GOT3 (cell line): ENCODE measurements around the gene TRABD.
"Not testable (repeated sequence)": the region's sequence is repeated elsewhere in the genome, so short reads cannot be mapped to it uniquely, and the experiment has no call there.

Source experiments
- DNase-seq: peaks from one replicate; lab custom pipeline; 2025; ENCODE audit warnings: mixed read lengths; lab: John Stamatoyannopoulos, UW

The TRABD gene

GRCh38 chr22:50202130-50202666 lies 16.5 kb downstream of the TRABD start:
- DNase-seq = no peak

- no peak for DNase-seq
Measured at GRCh38 chr22:50203288-50203687, 17.6 kb downstream of the TRABD start.

GRCh38 chr22:50204571-50204970 lies 18.9 kb downstream of the TRABD start:
- no peak for DNase-seq

- DNase-seq = not testable (repeated sequence)
Measured at GRCh38 chr22:50204998-50205397, 19.3 kb downstream of the TRABD start.

- no peak for DNase-seq
Measured at GRCh38 chr22:50205781-50206569, 20.3 kb downstream of the TRABD start.

- DNase-seq = no peak
Measured at GRCh38 chr22:50206599-50206998, 20.9 kb downstream of the TRABD start.

GRCh38 chr22:50207383-50208140 lies 21.8 kb downstream of the TRABD start:
- no peak for DNase-seq

- DNase-seq = no peak
Measured at GRCh38 chr22:50208430-50208938, 22.8 kb downstream of the TRABD start.

GRCh38 chr22:50208939-50209892 lies 23.5 kb downstream of the TRABD start:
- DNase-seq = no peak

- no peak for DNase-seq
Measured at GRCh38 chr22:50209893-50210292, 24.2 kb downstream of the TRABD start.

- no peak for DNase-seq
Measured at GRCh38 chr22:50210378-50211139, 24.8 kb downstream of the TRABD start.

- no peak for DNase-seq
Measured at GRCh38 chr22:50211147-50211546, 25.4 kb downstream of the TRABD start.

GRCh38 chr22:50213263-50213662 lies 27.6 kb downstream of the TRABD start:
- DNase-seq = no peak

- DNase-seq = no peak
Measured at GRCh38 chr22:50215297-50216054, 29.8 kb downstream of the TRABD start.

GRCh38 chr22:50216055-50216683 lies 30.5 kb downstream of the TRABD start:
- no peak for DNase-seq

- no peak for DNase-seq
Measured at GRCh38 chr22:50216684-50217520, 31.2 kb downstream of the TRABD start.

GRCh38 chr22:50217543-50218152 lies 31.9 kb downstream of the TRABD start:
- DNase-seq = no peak
